GM18502 (cell line): ENCODE results near the gene SAP130.
A peak's percentile ranks its signal among the peaks of the same experiment; 100 is the strongest.

Experiments
- ATAC-seq: cut with Tn5 transposase; IDR thresholded peaks from one replicate; pipeline ENCODE4 v1.9.1; 2021; ENCODE audit warnings: mild to moderate bottlenecking; ENCODE audit not compliant: unreplicated experiment, poor library complexity

Gene SAP130

DNA sequence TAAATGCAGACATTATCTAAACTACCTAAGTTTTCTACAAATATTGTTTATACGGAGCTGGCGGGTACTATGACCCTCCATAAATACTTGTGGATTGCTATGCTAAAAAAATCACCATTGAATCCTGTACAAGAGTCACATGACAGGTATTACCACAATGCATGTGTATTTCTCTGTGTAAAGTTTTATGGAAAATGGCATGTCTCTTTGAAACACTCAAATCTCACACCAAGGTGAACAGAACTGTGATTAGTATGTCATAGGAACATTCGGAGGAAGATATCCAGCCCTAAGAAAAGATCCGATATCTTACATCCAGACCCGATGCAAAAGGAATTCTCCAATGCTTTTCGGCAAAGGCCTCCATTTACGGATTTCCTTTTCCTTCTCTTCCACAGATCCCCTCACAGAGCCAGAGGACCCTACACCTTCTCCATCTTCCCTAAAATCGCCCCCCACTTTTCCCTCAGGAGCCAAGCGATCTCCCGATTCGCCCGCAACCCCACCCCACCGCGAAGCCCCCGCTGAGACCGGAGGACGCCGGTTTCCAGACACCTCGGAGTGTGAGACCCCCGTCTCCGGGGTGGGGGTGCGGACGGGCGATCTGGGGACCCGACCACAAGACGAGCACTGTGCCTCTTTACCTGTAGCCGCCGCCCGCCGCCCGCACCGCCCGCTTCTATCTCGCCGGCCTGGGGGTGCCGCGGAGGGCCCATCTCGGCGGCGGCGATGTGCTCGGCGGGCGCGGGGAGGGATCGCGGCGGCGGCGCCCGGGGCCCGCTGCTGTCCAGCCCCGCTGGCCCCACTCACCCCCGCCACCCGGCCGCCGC lies 1.2 kb downstream of the SAP130 start:
- ATAC-seq = peak; percentile 3

DNA sequence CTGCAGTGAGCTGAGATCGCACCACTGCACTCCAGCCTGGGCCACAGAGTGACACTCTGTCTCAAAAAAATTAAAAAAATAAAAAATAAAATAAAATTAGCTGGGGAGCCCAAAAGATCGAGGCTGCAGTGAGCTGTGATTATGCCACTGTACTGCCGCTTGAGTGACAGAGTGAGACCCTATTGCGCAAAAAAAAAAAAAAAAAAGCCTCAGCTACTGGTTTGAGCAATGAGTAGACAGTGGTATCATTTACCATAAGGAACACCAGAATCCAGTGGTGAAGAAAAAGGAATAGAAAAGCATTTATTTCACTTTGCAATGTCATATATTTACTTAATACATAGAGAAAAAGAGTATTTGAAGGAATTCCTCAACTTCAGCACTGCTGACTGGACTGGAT lies 3.0 kb downstream of the SAP130 start:
- no peak for ATAC-seq

DNA sequence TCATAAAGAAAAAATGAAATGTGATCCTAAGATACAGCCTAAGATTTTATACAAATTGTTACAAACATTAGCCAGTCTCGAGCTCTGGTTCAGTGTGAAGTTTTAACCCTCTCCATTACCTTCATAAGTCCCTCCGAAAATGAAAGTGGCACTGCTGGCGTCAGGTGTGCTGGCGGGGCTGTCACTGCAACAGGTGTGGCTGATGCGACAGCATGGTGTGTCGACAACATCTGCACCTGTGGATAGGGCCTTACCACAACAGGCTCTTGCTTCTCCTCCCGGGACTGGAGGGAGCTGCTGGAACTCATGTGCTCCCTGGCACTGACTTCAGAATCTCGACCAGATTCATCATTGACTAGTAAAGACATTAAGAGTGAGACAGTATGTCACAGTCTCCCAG lies 10.3 kb downstream of the SAP130 start:
- no peak for ATAC-seq

DNA sequence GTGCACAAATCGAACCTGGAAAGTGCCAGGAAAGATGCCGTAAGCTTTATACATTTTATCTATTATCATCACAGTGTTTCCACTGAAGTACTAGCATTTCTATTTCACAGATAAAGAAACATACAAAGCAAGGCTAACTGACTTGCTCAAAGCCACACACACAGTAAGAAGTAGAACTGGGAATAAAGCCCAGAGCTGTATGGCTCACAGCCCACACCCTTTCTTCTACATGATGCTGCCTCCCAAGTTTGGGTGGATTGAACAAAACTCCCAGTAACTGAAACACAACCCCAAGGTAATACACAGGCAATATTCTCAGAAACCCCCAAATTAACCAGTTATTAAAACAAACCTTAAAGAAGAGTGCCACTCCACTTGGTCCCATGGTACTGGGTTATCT lies 11.2 kb downstream of the SAP130 start:
- no peak for ATAC-seq

DNA sequence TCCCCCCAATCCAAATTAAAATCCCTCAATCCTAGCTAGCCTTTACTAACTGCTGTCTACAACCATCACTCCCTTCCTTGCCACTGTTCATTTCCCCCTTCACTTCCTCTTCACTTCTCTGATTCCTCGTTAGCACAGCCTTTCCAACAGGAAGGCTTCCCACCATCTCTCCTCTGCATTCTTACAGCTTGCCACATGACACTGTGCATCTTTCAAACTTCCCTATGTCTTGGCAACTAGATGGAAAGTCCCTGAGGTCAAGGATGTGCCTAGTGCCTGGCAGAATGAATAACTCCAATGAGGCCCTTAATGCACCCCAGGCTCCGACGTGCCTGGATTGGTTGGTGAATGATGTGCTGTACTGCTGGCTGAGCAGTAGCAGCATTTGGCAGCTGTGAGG lies 15.2 kb downstream of the SAP130 start:
- ATAC-seq = no peak

DNA sequence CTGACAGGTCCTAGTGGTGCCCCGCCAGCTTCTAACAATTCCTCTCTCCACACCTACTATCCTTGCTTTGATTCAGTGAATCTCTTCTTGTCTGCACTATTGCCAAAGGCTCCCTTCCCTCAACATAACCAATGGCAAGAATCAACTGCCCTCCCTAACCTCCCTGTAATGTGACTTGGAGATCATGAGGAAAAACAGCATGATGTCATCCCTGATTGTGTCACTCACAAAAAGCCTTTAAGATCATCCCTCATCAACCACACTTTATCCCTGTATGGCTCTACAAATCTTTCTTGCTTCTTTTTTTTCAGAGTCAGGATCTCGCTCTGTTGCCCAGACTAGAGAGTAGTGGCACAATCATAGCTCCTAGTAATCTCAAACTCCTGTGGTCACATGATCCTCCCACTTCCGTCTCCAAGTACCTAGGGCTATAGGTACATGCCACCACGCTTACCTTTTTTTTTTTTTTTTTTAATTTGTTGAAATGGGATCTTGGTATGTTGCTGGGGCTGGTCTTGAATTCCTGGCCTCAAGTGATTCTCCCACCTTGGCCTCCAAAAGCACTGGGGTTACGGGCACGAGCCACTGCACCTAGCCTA lies 19.7 kb downstream of the SAP130 start:
- ATAC-seq = no peak

DNA sequence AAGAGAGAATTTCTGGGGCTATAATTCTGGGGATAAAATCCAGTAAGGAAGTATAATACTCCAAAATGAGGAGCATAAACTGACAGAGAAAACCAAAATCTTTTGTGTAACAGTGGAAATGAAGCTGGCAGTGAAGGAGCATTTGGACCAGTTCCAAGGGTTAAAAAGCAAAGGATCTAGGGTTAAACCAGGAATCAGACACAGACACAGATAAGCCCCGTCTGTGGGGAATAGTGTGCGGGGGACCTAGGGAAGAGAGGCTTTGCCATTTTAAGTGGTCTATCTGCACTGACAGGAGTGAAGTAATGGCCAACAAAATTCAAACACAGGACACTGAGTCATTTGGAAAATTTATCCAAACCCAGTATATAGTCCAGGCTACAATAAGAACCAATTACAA lies 23.4 kb downstream of the SAP130 start:
- ATAC-seq = no peak

DNA sequence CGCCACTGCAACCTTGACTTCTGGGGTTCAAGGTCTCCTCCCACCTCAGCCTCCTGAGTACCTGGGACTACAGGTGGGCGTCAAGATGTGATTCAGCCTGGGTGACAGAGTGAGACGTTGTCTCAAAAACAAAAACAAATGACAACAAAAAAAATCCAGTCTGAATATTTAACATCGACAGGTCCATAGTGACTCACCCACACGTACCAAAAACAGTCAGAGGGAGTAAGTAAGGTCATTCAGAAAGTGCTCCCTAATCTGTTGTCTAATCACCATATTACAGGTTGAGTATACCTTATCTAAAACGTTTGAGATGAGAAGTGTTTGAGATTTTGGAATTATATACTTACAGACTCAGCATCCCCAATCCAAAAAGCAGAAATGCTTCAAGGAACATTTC lies 24.4 kb downstream of the SAP130 start:
- no peak for ATAC-seq

DNA sequence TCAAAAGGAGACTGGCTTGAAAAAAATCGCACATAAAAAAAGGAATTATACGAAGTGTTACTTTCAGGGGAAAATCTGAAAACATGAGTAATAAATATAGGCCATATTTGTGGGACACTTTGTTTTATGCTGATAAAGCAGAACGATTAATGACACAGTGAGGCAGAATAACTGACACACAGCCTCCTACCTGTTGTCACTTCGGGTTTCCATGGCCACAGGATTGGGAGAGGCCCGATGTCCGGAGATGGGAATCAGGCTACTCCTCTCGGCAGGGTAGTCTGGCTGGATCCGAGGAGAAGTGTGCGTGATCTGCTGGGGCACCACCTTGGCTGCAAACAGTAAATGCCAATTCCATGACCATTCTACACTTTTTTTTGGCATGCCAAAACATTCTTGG lies 31.7 kb downstream of the SAP130 start:
- ATAC-seq = no peak

DNA sequence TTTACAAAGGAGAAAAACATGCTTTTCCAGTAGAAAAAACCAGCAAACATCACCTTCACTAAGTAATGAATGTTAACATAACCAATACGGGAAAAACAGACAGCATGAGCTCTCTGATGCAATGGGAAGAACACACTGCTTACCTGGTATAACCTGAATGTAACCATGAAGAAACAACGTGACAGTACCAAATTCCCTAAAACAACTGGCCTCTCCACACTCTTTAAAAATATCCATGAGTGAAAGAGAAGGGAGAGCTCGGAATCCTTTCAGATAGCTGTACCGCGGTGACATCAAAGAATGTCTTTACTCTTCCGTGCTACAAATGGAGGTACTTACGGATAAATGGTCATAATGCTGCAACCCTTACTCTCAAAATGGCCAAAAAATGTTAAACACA lies 32.1 kb downstream of the SAP130 start:
- no peak for ATAC-seq

DNA sequence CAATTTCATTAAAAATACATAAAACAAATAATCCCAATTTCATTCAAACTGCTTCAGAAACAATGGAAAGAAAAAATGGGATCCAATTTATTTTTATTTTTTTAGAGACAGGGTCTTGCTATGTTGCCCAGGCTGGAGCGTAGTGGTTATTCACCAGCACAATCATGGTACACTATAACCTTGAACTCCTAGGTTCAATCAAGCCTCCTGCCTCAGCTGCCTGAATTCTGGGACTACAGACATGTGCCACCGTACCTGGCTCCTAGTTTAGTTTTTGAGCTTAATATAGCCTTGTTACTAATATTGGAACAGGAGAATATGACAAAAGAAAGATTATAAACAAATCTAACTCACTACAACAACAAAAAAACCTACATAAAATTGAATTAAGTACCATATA lies 34.2 kb downstream of the SAP130 start:
- no peak for ATAC-seq

DNA sequence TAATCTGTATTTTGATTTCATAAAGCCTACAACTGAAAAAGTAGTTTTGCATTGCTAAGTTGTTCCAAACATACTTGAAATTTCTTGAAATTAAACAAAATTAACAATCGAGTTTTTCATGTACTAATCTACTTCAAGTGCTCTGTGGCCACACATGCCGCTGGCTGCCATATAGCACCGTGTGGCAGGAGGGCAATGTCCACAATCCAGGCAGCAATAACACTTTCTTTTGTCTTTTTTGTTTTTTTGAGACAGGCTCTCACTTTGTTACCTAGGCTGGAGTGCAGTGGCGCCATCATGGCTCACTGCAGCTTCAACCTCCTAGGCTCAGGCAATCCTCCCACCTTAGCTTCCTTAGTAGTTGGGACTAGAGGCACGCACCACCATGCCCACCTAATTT lies 36.1 kb downstream of the SAP130 start:
- ATAC-seq = no peak

DNA sequence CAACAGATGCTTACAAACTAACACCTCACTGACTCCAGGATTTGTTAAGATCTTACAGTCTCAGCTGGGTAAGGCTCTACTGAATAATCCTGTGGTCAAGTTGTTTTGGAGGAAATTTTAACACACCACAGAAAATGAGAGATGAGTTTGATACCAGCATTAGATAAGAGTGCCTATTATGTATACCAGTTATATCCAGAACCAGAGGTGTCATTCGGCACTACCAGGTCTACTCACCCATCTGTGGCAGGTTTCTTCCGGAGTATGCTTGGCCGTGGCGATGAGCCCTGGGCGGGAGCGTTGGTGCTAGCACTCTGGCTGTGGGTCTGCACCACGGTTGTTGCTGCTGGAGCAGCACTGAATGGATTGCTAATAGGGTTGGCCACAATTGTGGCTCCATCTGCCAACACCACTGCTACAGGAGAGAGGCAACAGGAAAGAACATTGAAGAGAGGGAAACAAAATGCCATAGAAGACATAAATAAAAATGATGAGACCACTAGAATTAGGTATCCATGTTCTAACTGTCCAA lies 41.2 kb downstream of the SAP130 start:
- ATAC-seq = no peak

DNA sequence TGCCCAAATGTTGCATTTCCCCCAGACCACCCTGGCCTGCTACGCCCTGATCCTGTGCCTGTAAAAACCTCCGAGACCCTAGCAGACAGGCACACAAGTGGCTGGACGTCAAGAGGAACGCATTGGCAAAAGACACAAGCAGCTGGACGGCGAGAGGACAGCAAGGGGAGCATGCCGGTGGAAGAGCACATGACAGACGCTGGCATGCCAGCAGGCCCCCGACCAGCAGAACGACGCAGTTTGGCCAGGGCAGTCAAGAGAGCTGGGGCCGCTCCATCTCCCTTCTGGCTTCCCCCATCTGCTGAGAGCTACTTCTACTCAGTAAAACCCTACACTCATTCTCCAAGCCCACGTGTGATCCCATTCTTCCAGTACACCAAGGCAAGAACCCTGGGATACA lies 42.1 kb downstream of the SAP130 start:
- ATAC-seq = no peak

DNA sequence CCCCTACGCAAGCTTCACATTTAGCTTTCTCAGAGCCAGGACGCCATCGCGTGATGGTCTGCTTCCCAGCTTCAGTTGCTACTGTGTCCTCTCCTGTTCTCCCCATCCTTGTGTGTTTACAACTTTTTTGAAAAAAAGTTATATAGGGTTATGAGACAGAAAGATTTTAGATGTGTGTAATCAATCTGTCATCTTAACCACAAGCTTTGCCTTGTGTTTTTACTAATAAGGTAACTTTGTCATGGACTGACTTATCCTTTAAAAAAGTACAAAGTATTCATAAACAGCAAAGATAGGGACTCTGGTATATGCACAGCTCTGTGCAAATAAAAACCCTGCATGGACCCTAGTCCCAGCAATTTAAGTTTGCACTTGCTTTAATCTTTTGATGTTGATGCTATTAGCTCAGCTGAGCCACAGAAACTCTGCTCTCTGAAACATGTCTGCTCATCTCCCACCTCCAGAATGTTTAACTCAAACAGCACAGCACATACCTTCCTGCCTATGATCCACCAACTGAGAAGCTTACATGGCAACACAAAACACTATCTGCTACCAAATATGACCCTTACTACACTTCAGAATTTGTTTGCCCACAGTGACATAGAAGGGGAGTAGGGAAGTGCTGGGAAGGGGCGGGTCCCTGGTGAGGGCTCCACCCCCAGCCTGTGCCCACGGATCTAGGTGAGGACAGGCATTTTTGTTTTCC lies 42.7 kb downstream of the SAP130 start:
- ATAC-seq = no peak

DNA sequence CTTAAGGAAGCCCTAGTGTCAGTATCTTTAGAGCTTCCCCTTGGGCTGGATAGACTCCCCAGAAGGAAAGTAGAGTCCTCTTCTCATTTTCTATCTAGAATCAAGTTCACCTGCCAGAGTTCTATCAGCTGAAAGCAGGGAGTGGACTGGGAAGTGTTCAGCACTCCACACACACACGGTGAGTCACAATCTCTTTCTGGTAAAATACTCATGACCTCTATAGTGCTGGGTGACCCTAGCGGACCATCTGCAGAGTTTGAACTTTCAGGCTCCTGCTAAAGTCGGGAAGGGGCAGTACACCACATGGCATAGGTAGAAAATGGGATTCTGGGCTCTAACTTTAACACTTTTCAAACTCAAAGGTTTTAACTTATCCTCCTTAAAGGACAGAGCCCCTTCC lies 43.3 kb downstream of the SAP130 start:
- ATAC-seq = no peak

DNA sequence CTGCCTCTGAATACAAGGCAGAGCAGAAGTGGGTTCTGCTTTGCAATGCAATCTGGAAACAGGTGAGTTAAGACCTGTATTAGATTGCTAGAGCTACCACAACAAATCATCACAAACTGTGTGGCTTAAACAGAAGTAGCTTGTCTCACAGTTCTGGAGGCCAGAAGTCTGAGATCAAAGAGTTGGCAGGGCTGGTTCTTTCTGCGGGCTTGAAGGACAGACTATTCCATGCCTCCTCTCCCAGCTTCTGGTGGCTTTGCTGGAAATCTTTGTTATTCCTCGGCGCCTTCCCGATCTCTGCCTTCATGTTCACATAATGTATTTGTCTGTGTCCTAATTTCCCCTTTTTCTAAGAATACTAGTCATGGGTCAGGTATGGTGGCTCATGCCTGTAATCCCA lies 58.4 kb downstream of the SAP130 start:
- no peak for ATAC-seq

DNA sequence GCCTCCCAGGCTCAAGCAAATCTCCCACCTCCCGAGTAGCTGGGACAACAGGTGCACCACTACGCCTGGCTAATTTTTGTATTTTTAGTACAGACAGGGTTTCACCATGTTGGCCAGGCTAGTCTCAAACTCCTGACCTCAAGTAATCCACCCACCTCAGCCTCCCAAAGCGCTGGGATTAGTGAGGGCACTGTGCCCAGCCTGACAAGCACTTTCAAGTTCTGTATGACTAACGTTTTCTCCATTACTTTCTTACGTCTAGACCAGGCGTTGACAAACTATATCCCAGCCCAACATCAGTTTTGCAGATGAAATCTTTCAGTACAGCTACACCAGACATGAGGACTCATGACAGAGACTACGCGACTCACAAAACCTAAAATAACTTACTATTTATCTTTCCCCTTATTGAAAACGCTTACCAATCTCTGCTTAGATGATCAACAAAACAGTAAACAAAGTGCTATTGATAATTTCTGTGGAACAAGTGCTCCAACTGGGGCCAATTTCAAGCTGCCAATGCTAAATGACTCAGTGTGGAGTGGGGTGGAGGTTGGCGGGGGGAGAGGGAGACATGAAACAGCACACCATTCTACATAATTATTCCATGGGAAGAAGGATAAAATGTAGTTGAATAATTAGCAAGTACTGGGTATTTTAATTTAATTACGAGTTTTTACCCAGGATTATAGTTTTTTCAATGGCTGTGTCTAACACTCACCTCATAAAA lies 59.1 kb downstream of the SAP130 start:
- no peak for ATAC-seq

DNA sequence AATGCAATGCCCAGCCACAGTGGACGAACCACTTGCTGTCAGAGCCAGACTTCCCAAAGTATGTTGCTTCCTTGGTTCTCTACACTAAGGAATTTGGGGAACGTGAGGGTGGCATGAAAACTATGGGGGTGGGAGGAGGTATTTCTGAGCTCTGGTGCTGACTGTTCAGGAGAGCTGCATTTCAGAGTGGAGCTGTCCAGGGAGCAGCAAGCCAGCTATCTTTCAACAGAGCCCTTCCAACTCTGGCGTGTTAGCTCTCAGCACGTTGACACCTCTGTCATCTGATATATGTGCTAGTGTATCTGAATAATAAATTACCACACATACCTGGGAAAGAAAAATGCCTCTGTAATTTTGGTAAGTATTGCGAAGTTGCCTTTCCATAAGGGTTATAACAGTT lies 66.1 kb downstream of the SAP130 start:
- no peak for ATAC-seq

DNA sequence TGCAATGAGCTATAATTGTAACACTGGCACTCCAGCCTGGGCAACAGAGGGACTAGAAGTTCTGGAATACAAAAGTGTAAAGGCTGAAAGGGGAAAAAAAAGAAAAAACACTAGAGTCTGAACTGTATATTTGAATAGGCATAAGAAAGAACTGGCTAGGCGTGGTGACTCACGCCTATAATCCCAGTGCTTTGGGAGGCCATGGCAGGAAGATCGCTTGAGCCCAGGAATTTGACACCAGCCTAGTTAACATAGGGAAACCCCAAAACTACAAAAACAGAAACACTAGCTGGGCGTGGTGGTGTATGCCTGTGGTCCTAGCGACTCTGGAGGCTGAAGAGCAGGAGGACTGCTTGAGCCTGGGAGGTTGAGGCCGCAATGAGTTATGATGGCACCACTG lies 70.6 kb downstream of the SAP130 start:
- no peak for ATAC-seq

DNA sequence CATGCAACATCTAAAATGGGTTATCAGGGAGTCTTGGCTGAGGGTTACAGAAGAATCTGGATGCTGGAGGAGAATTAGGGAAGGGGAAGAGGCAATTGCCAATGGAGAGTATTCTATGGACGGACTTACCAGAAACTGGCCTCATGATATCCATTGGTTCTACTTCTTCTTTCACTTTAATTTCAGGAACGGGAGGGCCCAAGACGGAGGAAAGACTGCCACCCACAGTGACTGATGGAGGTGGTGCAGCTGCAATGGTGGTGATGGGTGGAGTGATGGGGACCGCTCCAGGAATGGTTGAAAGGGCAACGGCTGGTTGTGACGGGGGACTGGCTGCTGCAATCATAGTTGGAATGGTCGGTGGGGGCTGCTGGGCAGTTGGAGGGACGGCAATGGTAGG lies 73.0 kb downstream of the SAP130 start:
- no peak for ATAC-seq
